ENCODE measurements around the gene EHMT1.

Gene EHMT1

DNA sequence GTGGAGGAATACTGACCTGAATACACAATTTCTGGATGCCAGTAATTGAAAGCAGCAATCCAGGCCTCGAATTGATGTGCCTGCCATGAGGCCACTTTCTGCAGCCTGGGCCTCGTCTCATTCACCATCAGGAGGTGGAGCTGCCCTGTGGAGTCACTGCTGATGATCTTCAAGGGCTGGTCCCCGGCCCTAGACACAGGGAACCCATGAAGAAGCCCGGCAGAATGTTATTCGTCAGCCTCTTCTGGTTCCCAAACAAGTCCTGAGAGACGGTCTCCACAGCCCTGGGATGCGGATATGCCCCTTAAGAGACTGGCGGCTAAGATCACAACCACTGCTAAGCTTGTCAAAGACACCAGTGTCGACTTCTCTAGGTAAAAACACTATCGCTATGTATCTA lies 44.6 kb upstream of the EHMT1 start:
- no peaks in the 10 kb centered on the region for H3K9me3 ChIP-seq (ENCODE audit: insufficient read depth, low read depth, low read length)
- no peak overlapping the region for H2AFZ ChIP-seq (ENCODE audit: low read length)
- no peak overlapping the region for H3K4me2 ChIP-seq (ENCODE audit: low read depth, low read length, poor library complexity, severe bottlenecking)
- H3K4me1 ChIP-seq (ENCODE audit: insufficient read depth, low read length, poor library complexity, severe bottlenecking) = peaks cover 21% of the 10 kb centered on the region
- H3K27me3 ChIP-seq (ENCODE audit: insufficient read depth, low read length, poor library complexity, severe bottlenecking) = no peaks in the 10 kb centered on the region
- no peaks in the 10 kb centered on the region for H3K9me2 ChIP-seq (replicated peaks; ENCODE audit: low read depth, low read length)
- H3K79me2 ChIP-seq (ENCODE audit: insufficient read depth, low read length) = peaks cover 41% of the 10 kb centered on the region
- H3K4me3 ChIP-seq (ENCODE audit: low read length, poor library complexity, severe bottlenecking) = no peak overlapping the region
- H3K9ac ChIP-seq (ENCODE audit: low read depth, low read length, poor library complexity, severe bottlenecking) = no peak overlapping the region
- no peaks in the 10 kb centered on the region for H3F3A ChIP-seq (ENCODE audit: low read depth)
- H4K20me1 ChIP-seq (ENCODE audit: insufficient read depth, low read length, poor library complexity, severe bottlenecking) = peaks cover 23% of the 10 kb centered on the region
- peaks cover 20% of the 10 kb centered on the region; the same call in 1 of the 2 replicates for H3K36me3 ChIP-seq (ENCODE audit: insufficient read depth, low read length)
- TF ChIP-seq EZH2phosphoT487 (IDR thresholded peaks at IDR 0.05; ENCODE audit: borderline replicate concordance) (no peak), CTCF (conservative IDR thresholded peaks at IDR 0.05; ENCODE audit: low read length) (no peak)

- peaks cover 35% of the 10 kb centered on the region for H3K79me2 ChIP-seq (ENCODE audit: insufficient read depth, low read length)
- no peaks in the 10 kb centered on the region for H3K9me3 ChIP-seq (ENCODE audit: insufficient read depth, low read depth, low read length)
- H3K4me3 ChIP-seq (ENCODE audit: low read length, poor library complexity, severe bottlenecking) = peak overlapping the region; percentile 96
- H3K4me2 ChIP-seq (ENCODE audit: low read depth, low read length, poor library complexity, severe bottlenecking) = peak overlapping the region; percentile 89
- peak overlapping the region; percentile 29 for H3K9ac ChIP-seq (ENCODE audit: low read depth, low read length, poor library complexity, severe bottlenecking)
- TF ChIP-seq CTCF (conservative IDR thresholded peaks at IDR 0.05; ENCODE audit: low read length) (no peak), EZH2phosphoT487 (IDR thresholded peaks at IDR 0.05; ENCODE audit: borderline replicate concordance) (no peak)
- H3K27me3 ChIP-seq (ENCODE audit: insufficient read depth, low read length, poor library complexity, severe bottlenecking) = no peaks in the 10 kb centered on the region
- peaks cover 20% of the 10 kb centered on the region; the same call in 1 of the 2 replicates for H3K36me3 ChIP-seq (ENCODE audit: insufficient read depth, low read length)
- peaks cover 21% of the 10 kb centered on the region for H3K4me1 ChIP-seq (ENCODE audit: insufficient read depth, low read length, poor library complexity, severe bottlenecking)
- H3F3A ChIP-seq (ENCODE audit: low read depth) = no peaks in the 10 kb centered on the region
- H2AFZ ChIP-seq (ENCODE audit: low read length) = no peak overlapping the region
- no peaks in the 10 kb centered on the region for H3K9me2 ChIP-seq (replicated peaks; ENCODE audit: low read depth, low read length)
- H4K20me1 ChIP-seq (ENCODE audit: insufficient read depth, low read length, poor library complexity, severe bottlenecking) = peaks cover 23% of the 10 kb centered on the region
These were observed 43.5 kb upstream of the EHMT1 start for GRCh38 chr9:137575364-137575715.

DNA sequence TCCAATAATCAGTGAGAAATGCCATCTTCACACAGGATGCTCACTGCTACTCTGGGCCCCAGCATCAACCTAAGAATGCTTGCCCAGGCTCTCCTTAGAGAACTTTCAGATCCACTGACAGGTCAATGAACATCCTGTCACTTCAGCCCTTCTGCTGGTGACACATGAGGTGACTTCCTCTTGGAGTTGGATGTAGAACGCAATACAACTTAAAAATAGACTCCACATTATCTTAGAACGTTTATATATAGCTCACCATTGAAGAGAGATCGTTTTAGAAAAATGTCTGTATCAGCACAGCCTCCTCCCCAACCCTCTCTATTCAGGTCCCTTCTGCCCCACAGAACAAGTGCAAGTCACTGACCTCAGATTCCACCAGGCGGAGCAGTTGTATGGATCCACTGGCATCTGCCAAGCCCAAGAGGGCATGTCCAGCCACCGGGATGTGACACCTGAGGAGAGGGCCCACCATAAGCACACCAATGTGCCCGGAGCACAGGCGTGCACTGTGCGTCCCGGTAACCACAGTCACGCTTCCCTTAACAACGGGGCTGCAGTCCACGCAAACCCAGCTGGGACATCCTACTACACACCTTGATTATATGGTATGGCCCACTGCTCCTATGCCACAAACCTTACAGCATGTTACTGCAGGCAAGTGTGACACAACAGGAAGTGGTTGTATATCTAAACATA lies 42.9 kb upstream of the EHMT1 start:
- Histone ChIP-seq H4K20me1 (ENCODE audit: insufficient read depth, low read length, poor library complexity, severe bottlenecking) (peaks cover 23% of the 10 kb centered on the region), H3K4me3 (ENCODE audit: low read length, poor library complexity, severe bottlenecking) (peak overlapping the region; percentile 96), H3F3A (ENCODE audit: low read depth) (no peaks in the 10 kb centered on the region), H3K27me3 (ENCODE audit: insufficient read depth, low read length, poor library complexity, severe bottlenecking) (no peaks in the 10 kb centered on the region), H3K9me2 (replicated peaks; ENCODE audit: low read depth, low read length) (no peaks in the 10 kb centered on the region), H3K79me2 (ENCODE audit: insufficient read depth, low read length) (peaks cover 35% of the 10 kb centered on the region), H3K36me3 (ENCODE audit: insufficient read depth, low read length) (peaks cover 20% of the 10 kb centered on the region; the same call in 1 of the 2 replicates), H2AFZ (ENCODE audit: low read length) (no peak overlapping the region), H3K9me3 (ENCODE audit: insufficient read depth, low read depth, low read length) (no peaks in the 10 kb centered on the region), H3K4me1 (ENCODE audit: insufficient read depth, low read length, poor library complexity, severe bottlenecking) (peaks cover 21% of the 10 kb centered on the region), H3K4me2 (ENCODE audit: low read depth, low read length, poor library complexity, severe bottlenecking) (peak overlapping the region; percentile 89), H3K9ac (ENCODE audit: low read depth, low read length, poor library complexity, severe bottlenecking) (peak overlapping the region; percentile 29)
- TF ChIP-seq CTCF (conservative IDR thresholded peaks at IDR 0.05; ENCODE audit: low read length) = 0 out of 2 replicates have a peak, but pooled peaks have one; percentile 18
- TF ChIP-seq EZH2phosphoT487 (IDR thresholded peaks at IDR 0.05; ENCODE audit: borderline replicate concordance) = no peak

Measured in Loucy (cell line).